Left renal cortex interstitium (tissue), 4 donors: ENCODE results near the gene KRT81. TPM values are rescaled to one million over a fixed set of nuclear protein-coding genes. Genes with fewer than 3 reads are reported as not detected.
"Not testable (repeated sequence)": the region's sequence is repeated elsewhere in the genome, so short reads cannot be mapped to it uniquely, and the experiment has no call there.

Experiments used
- DNase-seq, 4 donors: peaks; one replicate each; pipeline ENCODE4 v3.0.0-alpha.2; 2013; ENCODE audit warnings: low read depth in 4 of 4, low spot score in 2 of 4, missing footprints in 1 of 4
- polyA plus RNA-seq, 4 donors: library from polyadenylated mRNA; unstranded; fragments of 120-200 nt; gene quantifications; one replicate each; pipeline ENCODE4 v1.2.1, GENCODE V29; 2013; ENCODE audit not compliant: insufficient read length in 4 of 4

Gene KRT81
- polyA plus RNA-seq, 4 donors: not detected

GRCh38 chr12:52245259-52245961 lies 45.9 kb downstream of the KRT81 start:
- no peak for DNase-seq

GRCh38 chr12:52244615-52244994 lies 46.7 kb downstream of the KRT81 start:
- DNase-seq: no peak

DNA sequence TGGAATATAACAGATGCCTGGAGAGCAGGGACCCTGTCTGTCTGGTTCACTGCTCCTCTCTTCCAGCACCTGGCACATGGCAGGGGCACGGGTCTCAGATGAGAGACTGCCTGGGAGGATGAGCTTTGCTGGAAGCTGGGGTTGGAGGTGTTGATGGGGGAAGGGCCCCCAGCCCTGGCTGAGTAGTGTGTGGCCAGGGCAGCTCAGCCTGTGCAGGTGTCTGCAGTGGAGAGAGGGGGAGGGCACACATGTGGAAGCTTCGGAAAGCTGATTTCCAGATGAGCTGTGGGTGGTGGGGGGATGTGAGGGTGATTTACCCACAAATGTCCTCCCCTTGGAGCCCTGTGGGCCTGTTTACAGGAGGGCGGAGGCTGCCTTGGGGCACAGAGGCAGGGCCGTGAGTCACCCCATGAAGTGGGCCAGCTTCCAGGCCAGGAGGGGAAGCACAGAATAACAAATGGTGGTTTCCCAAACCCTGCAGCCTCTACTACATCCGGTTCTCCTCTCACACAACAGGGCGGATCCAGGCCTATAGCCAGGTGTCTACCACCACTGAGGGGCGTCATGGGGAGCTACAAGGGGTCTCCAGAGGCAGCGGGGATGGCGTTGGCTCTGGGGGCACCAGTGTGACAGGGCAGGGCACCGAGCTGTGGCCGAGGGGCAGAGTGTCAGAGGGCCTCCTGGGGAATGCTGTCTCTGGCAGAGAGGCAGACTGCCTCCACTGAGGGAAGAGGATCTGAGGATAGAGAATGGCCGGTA lies 47.3 kb downstream of the KRT81 start:
- peak in 2 of 4 donors; percentile 49 to 50 for DNase-seq

GRCh38 chr12:52243259-52243855 lies 48.0 kb downstream of the KRT81 start:
- DNase-seq: peak in 1 of 4 donors; percentile 63

GRCh38 chr12:52242442-52243258 lies 48.7 kb downstream of the KRT81 start:
- no peak for DNase-seq

GRCh38 chr12:52241205-52241842 lies 50.0 kb downstream of the KRT81 start:
- DNase-seq: no peak

DNA sequence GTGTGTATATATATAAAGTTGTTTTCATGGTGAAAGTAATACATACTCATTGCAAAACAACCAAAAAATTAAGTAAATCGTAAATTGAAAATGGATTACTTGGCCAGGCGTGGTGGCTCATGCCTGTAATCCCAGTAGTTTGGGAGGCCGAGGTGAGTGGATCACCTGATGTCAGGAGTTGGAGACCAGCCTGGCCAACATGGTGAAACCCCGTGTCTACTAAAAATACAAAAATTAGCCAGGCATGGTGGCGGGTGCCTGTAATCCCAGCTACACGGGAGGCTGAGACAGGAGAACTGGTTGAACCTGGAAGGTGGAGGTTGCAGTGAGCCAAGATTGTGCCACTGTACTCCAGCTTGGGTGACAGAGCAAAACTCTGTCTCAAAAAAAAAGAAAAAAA lies 51.1 kb downstream of the KRT81 start:
- DNase-seq: not testable (repeated sequence)

DNA sequence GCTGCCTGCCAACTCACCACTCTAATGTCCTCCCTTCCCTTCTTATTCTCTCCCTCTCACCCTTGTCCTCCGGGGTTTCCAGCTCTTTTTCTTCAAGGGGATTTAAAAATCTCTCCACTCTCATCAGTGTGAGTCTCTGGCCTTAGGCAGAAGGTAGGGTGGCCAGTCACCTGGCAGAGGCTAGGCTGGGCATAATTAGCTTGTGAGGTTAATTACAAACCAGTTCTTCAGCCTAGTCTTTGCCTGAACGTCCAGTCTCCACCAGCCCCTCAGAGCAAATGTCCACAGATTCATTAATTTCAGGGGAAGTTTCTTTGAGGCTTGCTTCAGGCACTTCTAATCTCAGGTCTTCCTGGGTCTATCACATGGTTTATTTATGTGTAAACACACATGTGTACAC lies 51.6 kb downstream of the KRT81 start:
- DNase-seq: no peak

DNA sequence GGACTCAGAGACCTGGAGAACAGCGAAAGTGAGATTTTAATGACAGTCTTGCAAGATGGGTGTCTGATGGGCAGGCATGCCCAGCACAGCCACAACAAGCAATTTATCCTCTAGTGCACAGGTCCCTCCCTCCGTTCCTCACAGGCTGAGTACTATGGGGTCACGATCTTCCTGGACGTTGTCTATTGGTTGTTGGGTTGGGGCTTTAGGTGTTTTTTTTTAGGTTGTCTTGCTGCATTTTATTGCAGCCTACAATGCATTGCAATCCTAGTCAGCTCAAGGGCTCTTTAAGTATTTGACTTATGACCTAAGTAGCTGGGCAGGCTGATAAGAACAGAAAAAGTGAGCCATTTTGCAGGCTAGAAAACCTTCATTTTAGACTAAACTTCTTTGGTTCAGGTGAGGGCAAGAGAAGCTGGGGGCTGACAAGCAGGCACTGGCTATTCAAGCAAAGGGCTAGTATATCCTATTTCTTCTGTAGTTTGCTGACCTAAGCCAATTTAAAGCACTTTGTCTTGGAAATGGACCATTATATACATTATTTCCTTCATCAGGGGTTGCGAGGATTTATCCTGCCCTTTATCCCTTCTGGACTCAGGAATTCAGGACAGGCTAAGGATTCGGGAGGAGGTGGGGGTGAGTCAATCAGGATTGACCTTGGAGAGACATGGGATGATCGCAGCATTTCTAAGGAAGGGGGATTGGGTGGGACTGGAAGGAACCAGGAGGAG lies 52.3 kb downstream of the KRT81 start:
- DNase-seq: no peak

DNA sequence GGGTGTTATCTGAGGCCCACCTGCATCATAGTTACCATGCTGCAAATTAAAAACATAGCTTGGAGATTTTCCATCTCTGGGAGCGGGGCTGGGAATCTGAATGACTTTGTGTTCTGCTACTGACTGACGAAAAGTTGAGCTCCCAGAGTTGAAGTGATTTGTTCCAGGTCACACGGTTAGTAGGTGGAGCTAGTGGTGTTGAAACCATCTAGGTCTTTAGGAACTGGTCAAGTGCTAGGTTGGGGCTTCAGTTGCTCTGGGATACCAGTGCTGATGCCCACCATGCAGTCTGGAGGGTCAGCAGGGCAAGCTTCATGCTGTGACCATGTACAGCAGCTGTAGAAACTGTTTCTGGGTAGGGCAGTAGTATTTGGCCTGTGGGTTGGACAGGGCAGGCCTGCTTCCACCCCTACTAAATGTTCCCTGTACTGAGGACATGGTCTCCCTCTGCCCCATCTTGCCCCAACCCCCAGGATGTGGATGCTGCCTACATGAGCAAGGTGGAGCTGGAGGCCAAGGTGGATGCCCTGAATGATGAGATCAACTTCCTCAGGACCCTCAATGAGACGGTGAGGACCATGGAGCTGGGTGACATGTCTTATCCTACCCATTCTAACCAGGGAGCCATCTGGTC lies 53.0 kb downstream of the KRT81 start:
- DNase-seq: no peak

DNA sequence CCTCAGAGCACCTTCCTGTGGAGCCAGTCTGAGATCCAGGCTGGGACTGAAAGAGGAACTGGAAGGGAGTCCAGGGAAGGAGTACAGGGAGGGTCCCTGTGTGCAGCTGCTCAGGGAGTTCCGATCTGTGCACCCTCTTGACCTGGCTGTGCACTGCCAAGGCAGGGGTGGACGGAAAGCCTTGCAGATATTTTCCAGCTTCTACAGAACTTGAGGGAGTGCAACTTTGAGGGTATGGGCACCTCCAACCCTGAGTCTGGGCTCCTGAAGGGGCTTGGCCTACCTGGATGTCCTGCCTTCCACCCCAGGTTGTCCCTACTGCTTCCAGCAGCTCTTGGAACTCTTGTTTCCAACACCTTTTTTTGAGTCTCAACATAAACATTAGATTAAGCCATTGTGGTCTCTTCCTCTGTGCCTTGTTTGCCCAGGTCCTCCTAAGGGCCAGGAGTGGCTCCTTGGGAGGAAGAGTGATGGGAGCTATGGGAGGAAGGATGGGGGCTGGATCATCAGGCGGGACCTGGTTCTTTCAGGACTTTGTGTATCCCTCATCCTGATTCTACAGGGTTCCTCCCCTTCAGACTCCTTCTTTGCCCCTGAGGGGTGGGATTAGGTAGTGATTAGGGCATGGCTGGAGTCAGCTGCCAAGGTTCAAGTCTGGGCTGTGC lies 54.8 kb downstream of the KRT81 start:
- no peak for DNase-seq

Other genes starting within 250 kb of the KRT81 start
- gene NR4A1, start 240.1 kb downstream of the KRT81 start, polyA plus RNA-seq: 10 to 100 TPM in 3 of 4 donors, 1 to 10 TPM in 1; 8.9 to 40.7 (median 18.3) TPM
- gene ATG101, start 221.6 kb downstream of the KRT81 start, polyA plus RNA-seq: 10 to 100 TPM; 24.8 to 31.0 (median 28.3) TPM
- gene SMIM41, start 211.8 kb downstream of the KRT81 start, polyA plus RNA-seq: under 1 TPM; 0.27 to 0.70 (median 0.41) TPM
- 1 to 10 TPM in 3 of 4 donors, under 1 TPM in 1; 0.97 to 1.1 (median 1.0) TPM for gene KRT80, start 99.5 kb downstream of the KRT81 start, polyA plus RNA-seq
- 100 to 1,000 TPM in 1 of 4 donors, 10 to 100 TPM in 3; 61.8 to 110 (median 77.3) TPM for gene KRT7, start 58.3 kb downstream of the KRT81 start, polyA plus RNA-seq
- under 1 TPM in 2 of 4 donors, not detected in 2; 0.08 to 0.25 TPM for gene KRT86, start 16.9 kb downstream of the KRT81 start, polyA plus RNA-seq
- not detected for gene KRT83, start 29.9 kb upstream of the KRT81 start, polyA plus RNA-seq
- not detected for gene KRT85, start 75.9 kb upstream of the KRT81 start, polyA plus RNA-seq
- gene KRT84, start 94.1 kb upstream of the KRT81 start, polyA plus RNA-seq: not detected
- not detected for gene KRT82, start 114.8 kb upstream of the KRT81 start, polyA plus RNA-seq
- not detected for gene KRT75, start 142.8 kb upstream of the KRT81 start, polyA plus RNA-seq
- gene KRT6B, start 160.6 kb upstream of the KRT81 start, polyA plus RNA-seq: not detected
- not detected for gene KRT6C, start 182.3 kb upstream of the KRT81 start, polyA plus RNA-seq
- gene KRT6A, start 201.7 kb upstream of the KRT81 start, polyA plus RNA-seq: not detected
- 1 to 10 TPM in 1 of 4 donors, under 1 TPM in 2, not detected in 1; 0.08 to 1.0 (median 0.16) TPM for gene KRT5, start 228.9 kb upstream of the KRT81 start, polyA plus RNA-seq